Activated CD4-positive, CD25-positive, alpha-beta regulatory T cell treated with anti-CD3 and anti-CD28 coated beads, Interleukin-2, amount 50 U/mL, for 24 hours (primary cell): ENCODE measurements around the gene TUB.

Experiments
- ATAC-seq, 2 donors: fragments of 150-1000 bp; cut with Tn5 transposase; one replicate each; pipeline ENCODE4 v1.10.0; 2021; ENCODE audit warnings: mild to moderate bottlenecking in 1 of 2, moderate library complexity in 1 of 2

Gene TUB

DNA sequence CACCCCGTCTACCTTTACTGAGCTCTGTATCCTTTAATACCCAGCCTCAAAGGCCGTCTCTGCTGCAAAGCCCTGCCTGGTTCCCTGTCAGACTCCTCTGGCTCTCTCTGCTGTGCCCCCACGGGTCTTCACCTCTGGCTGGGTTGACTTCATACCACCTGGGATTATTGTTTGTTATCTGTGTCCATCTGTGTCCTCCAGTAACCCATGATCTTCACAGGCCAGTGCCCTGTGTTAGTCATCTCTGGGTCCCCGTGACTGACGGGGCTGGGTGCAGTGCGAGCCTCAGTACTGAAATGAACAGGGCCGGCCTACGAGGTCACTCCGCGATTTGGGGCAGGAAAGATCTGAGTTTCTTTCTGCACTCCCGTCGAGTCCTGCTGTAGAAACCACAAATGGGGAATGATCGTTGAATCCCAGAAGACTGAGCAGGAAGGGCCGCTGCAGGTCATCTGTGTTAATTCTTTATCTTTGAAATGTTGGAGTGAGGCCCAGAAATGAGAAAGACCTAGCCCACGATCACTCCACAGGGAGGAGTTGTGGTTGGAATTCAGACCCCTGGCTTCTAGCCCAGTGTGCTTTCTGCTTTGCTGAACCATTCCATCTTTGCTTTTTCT lies 12.3 kb upstream of the TUB start:
- no peak for ATAC-seq

DNA sequence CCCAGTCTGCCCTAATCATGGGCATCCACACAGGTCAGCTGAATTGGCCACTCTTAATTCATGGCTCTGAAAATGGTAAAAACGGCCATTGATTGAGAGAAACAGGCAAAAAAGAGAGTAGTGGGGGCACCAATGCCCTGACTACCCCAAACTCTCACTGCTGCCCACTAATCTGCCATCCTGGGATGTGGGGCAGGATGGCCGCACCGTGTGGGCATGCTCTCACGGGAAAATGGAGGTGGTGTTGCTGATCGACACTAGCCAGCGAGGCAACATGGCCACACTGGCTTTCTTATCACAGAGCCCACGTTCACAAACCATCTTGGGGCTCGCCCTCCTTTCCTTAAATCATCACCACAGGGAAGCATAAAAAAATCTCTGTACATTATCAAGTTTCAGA lies 11.2 kb upstream of the TUB start:
- no peak for ATAC-seq

DNA sequence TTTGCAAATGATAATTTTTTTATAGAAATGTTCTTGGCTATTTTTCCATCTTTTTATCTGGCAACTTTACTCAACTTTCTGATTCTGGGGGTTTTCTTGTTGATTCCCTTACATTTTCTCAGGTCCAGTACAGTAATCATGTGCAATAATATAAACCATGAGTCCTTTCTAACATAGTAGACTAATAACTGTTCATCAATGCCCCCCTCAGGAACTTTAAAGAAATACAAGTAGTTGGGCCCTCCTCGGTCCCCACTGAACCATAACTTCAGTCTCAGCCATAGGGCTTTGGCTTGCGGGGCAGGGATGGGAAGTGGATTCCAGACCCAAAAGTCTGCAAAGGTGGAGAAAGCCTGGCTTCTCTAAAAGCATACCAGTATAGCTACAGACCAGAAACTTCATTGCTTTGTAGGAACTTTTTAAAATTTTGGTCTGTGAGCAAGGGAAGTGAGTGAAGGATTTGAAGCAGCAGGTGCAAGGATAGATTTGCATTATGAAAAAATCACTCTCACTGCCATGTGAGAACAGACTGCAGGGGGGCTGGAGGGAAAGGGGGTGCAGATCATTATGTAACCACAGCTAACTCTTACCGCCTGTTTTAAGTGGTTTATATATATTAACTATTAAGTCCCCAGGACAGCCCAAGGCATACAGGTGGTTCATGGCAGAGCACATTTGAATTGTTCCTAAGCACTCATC lies 10.4 kb upstream of the TUB start:
- ATAC-seq = no peak

DNA sequence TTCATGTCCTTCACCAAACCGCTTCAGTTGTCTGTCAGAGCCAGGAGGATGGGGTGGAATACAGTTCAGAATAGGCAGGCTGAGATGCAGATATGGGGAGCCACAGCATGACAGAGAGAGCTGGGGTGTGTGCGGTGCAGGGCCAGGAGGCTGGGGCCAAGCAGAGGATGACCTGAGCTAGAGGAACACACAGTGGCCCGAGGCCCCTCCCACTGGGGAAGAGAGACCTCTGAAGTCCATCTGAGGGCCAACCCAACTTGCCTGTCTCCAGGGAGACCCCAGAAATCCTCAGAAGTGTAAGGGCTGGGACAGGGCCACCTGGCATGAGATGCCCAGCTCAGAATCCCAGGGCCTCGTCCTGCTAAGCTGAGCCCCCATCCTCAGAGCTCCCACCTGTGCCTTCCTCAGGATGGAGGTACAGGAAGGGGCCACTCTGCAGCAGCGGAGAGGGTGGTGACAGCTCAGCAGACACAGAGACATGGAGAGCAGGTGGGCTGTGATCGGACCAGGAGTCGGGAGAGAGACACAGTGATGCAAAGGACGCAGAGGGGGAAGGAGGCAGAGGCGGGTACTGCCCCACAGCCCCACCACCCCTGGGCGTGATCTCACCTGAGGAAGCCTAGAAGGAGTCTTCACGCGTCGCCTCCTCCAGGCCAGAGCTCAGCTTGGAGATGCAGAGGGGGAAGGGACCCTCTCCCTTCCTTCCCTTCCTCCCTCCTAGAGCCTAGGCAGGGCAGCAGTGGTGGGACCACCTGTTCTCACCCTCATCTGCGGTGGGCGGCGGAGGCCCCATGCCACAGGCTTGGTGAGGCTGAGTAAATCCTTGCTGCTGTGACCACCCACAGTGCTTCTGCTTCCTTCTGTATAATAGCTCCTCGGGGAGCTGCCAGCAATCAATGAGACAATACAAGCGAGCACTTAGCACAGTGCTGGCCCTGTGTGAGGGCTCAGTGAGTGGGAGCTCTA lies 9.1 kb upstream of the TUB start:
- no peak for ATAC-seq

DNA sequence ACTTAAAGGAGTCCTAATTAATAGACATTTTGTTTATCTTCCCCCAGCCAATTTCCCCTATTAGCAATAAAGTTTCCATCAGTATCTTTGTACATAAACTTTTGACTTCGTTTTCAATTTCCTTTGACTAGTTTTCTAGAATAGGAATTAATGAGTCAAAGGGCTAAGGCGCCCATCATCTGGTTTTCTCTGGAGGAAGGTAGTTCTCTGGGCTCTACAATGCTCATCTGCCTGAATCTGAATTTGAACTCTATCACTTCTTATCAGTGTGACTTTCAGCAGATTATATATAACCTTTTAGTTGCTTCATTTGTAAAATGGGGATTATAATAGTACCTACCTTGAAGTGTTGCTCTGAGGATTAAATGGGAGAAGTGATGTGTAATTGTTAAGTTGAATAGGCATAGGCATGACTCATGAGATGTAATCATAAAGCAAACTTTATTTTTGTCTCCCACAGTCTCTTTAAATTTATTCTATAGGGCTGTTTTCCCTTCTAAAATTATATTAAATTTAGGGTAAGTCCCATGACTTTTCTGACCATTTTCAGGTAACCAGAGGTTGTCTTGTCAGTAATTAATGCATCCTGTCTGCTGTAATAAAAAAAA lies 5.8 kb upstream of the TUB start:
- peak; percentile 31 to 57 for ATAC-seq

DNA sequence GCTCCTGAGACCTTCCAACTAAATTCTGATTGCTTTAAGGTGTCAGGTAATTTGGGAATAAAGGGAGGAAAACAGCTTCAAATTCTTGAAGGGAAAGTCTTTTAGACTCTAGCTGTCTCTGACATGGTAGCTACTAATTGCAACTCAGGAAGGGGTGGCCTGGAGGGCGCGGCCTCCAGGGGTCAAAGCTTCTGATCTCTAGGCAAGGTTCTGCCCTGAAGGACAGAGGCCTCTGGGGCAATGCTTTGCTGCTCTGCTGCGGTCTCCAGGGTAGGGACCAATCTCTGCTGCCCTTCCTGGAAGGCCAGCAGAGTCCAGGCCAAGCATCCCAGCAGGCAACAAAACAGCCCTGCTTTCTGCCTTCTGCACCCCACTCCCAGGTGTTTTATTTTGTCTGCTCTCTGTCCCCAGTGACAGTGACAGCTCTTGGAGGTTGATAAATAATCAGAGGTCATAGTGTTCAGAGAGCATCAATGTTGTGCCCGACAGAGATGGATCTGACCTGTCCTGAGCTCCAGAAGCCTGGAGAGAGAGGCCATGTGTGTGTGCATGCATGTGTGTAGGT lies 1.8 kb upstream of the TUB start:
- no peak for ATAC-seq

DNA sequence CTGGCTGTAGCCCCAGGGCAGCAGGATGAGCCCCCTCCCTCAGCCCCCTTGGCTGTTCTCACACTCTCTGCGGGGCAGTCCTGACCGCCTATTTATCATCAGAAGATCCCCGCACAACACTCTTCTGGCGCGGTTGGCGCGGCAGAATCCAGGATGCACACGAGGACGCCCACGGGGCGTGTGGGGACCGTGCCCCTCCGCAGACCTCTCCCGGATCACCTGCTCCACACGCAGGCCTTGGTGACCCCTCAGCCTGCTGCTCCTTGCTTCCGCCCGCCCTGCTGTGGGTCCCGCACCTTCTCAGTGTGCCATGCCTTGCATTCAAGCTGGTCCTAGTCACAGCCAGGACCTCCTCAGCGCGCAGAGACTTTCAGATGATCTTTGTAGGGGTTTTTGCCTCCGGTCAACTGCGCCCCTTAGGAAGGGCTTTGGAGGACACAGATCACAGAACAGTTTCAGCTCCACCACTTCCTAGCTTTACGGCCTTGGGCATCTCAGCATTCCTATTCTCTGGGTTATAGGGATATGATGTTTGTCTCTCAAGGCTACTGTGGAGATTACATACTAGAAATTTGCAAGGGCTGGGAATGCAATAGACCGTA lies 841 bp upstream of the TUB start:
- no peak for ATAC-seq

DNA sequence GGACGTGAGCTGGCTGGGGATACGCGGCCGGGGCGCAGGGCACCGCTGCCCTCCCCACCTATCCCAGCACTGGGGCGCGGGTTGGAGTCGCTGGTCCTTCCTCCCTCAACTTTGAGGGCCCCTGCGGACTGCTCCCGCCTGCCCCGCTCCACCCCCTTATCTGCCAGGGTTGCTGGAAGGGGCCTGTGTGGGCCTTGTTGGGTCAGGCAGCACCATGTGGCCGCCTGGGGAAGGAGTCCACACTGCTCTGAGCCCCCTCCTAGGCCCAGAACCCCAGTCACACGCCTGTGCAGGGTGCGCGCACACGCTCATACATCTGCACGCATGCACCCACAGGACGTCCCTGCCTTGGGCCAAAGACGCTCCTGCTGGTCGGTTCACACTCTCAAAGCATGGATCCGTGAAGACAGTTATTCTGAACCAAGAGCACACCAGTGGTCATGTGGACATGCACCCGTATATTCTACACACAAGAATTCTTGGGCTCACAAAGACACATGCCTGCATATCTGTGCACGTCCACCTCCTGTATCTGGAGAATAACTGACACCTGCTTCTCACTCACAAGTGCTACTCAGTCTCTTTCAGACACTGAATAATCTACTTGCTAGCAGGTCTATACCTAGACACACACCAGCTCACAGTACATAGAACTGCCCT lies 710 bp downstream of the TUB start:
- ATAC-seq = no peak

DNA sequence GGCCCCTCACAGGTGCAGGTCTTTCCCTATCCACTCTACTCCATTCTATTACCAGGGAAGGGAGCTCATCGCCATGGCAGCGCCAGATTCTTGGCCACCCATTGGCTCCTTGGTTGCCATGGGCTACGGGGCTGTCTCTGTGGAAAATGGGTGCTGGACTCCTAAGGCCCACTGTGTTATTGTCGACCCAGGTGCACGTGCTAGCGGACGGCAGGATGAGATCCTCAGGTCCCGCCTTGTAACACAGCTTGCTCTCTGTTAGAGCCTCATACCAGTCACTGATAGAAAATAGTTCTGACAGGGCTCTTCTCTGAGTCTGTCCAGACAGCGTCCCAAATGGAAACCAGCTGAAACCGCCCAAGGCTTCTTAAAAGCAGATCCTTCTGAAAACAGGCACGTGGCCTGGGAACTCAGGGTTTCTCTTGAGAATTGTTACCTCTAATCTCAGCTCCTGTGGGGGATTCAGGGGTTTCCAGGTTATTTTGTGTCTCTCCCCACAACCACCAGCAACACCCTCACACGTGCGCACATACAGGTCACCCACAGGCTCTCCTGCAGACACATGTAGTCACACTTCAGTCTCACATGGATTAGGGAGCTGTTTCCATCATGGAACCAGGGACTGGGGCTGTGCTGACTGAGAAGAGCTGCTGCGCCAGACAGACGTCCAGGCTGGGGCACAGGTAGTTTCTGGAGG lies 1.5 kb downstream of the TUB start:
- no peak for ATAC-seq

DNA sequence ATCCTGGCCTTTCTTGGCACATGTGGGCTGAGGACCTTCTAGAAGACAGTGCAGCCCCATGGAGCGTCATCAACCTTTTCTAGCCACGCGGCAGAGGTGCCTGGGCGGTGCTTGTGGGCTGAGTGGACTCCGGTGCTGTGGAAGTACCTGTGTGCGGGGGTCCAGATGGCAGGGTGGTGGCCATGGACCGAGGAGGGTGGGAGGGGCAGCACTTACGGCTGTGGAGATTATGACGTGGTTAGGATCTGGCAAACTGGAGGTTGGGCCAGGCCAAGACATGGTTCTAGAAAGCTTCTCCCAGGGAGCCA lies 2.0 kb downstream of the TUB start:
- no peak for ATAC-seq

DNA sequence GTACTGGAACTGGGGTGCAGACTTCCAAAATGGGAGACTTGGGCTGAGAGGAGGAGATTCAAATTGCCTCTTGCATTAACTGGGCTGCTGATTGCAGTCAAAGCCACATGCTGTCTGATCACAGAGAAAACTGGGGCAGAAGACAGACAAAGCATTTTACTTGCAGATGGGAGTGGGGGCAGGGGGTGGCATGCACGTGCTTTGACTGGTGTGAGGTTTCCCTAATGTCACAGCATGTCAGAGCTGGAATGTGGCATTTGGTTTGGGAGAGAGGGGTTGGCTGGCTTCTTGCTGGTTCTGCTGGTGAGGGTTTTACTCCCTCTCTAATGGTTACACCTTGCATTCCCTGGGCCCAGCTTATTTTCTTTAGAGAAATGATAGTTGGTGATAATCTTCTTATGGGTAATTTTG lies 2.9 kb downstream of the TUB start:
- ATAC-seq = no peak

DNA sequence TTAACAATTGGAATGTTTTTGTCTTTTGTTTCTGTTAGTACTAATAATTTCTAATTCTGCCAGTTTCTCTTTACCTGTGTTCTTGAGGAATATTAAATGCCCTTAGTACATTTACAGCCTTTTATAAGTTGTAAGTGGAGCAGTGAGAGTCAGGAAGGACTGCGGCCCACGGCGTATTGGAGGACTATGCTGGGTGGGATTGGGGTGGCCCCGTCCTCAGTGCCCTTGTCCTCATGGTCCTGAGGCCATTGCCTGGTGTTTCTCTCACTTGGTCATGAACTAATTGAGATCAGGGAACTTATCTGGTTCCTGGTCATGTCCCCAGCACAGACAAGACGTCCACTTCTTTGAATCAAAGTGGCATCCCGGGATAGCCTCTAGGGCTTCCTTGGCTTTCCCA lies 3.3 kb downstream of the TUB start:
- no peak for ATAC-seq

DNA sequence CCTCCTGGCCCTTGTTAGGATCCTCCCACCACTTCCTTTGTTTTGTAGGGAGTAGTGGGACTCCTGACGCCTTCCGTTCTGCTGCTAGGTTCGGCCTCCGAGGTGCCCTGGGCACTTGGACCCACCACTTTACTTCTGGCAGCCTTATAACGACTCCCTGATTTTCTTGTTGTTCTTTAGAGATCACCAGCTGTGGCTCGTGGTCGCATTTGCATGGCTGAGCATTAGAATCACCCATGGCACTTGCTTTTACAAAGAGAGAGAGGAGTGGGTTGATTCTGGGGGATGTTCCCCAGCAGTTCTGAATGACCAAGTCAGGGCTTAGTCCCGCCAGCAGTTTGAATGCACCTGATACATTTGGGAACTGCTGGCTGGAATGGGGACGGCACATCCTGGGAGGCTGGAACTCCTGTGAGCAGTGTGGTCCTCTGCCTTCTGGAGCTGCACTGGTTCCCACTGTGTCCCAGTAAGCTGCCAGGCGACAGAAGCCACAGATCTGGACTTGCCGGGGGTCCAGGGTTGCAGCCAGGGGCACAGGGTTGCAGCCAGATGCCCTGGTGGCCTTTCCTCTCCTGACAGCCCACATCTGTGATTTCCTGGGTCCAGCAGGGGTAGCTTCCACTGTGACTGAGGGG lies 4.1 kb downstream of the TUB start:
- ATAC-seq = no peak

DNA sequence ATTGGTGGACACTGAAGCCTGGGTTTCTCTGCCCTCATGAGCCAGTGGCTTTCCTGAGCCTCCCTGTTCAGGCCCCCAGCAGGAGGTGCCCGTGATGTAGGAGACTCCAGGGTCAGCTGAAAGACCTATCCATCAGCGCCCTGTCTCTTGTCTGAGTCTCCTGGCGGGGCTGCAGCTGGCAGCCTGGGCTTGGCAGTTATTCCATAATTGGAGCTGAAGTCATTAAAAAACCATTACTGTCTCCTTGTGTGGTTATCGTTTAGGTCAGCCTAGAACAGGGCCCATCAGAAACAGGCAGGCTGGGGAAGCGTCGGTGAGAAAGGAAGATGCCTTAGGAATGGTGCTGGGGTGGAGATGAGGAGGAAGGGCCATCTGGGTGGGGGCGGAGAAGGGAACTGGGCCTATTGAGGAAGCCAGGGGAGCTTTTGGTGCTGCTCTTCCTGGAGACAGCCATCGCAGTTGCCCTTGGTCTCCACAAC lies 5.0 kb downstream of the TUB start:
- ATAC-seq = no peak

DNA sequence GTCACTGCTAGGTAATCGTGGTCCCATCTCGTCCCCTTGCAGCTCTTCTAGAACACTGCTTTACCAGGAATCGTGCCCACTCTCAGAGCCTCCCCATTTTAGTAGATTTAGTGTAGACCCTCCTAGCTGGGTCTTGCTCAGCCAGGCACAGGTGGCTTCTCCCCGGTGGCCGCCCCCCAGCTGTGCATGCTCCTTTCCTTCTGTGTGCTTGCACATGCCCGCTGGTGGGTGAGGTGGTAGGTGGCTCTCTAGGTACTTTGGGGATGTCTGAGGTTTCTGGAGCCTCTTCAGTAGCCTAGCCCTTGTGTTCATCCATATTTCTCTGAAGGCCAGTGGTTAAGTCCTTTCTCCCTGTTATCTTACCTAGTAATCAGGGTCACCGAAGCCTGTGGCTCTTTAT lies 5.6 kb downstream of the TUB start:
- ATAC-seq = no peak

DNA sequence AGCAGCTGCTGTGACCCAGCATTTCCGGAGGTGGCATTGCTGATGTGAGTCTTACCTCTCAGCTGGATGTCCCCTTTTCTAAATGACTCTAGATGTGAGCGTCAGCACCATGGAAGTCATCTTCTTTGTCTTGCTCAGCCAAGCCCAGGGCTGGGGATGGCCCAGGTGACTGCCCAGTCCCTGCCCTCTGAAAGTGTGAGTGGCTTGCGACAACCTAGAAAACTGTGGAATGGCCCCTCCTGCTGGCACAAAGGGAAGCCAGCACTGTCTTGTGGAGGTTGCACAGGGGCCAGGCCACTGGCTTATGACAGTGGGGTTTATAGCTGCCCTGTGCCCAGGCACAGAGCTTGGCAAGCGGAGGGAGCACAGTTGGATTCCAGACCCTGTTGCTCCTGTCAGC lies 6.2 kb downstream of the TUB start:
- ATAC-seq = no peak

DNA sequence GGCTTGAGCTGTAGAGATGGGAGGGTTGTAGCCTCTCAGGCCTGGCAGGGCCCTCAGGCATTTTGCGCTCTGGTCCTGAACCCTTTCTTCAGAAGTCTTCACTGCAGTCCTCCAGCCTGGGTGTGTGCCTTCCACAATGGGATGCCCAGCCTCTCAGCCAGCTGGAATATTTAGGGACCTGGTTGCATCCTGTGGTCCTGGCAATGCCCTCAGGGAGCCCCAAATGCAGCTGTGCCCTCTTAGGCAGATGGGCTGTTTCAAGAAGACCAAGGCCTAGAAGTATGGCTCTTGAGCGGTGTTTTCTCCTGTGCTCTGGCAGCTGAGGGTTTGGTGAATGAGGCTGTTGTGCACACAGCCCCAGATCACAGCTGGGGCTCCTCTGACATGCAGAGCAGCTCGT lies 6.7 kb downstream of the TUB start:
- ATAC-seq = no peak

DNA sequence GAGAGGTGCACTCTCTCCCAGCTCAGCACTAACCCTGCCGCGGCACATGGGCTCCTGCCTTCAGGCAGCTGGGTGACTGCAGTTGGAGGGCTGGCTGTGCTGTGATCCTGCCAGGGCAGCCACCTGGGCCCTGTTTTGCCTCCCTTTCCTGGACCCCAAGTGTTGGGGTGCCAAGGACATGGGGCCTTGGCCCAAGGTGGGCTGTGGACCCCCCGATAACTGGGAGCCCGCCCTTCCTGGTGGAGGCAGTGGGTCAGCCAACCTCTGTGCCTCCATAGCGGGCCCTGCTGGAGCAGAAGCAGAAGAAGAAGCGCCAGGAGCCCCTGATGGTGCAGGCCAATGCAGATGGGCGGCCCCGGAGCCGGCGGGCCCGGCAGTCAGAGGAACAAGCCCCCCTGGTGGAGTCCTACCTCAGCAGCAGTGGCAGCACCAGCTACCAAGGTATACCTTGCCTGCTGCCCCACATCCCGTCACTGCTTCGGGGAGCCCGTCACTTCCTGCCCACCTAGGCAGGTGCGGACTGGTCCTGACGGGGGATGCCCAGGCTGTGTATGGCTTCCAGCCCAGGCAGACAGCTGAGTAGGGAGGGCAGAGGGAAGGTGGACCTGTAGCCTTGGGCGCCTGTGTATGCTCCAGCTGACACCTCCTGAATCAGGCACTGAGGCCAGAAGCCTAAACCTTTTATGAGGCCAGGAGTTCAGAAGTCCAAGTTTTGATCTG lies 8.9 kb downstream of the TUB start:
- ATAC-seq = no peak

DNA sequence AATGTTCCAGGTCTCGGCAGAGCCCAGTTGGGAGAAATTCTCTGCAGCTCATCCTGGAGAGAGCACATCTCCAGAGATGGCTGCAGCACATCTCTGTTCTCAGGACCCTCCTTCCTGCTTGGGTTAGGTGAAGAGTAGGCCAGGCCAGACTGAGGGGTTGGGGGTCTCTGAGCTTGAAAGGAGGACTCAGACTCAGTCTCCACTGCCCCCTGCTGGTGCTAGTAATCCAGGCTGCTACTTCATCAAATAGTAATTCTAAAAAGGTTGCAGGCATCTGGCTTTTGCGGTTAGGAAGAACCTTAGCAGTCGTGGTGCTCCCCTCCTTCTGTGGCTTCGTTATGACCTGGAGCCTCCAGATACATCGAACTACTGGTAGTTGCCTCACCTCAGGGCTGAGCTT lies 9.7 kb downstream of the TUB start:
- ATAC-seq = no peak

DNA sequence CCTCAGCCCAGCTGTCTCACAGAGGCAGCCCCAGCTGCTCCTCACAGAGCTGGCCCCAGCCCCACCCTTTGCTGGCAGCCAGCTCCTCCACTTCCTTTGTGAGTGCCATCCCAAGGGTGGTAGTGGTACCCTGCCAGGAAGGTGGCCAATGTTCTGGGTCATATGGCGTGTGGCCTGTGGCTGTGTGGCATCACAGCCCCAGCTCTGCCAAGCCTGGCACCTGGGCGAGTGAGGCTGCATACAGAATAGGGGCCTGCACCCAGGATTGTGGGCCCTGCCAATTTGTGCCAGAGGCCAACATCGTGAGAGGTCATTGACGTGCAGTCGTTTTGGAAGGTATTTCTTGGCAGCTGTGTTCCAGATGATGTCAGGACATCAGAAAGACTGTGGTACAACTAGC lies 10.7 kb downstream of the TUB start:
- ATAC-seq = no peak
